Ecto neural progenitor cell (in vitro differentiated cells): ENCODE results near the gene TICRR.
"Not testable (repeated sequence)": the region's sequence is repeated elsewhere in the genome, so short reads cannot be mapped to it uniquely, and the experiment has no call there.

Experiments used
- DNase-seq: peaks from one replicate; pipeline ENCODE4 v3.0.0-alpha.2; 2018; ENCODE audit warnings: low spot score

TICRR gene

DNA sequence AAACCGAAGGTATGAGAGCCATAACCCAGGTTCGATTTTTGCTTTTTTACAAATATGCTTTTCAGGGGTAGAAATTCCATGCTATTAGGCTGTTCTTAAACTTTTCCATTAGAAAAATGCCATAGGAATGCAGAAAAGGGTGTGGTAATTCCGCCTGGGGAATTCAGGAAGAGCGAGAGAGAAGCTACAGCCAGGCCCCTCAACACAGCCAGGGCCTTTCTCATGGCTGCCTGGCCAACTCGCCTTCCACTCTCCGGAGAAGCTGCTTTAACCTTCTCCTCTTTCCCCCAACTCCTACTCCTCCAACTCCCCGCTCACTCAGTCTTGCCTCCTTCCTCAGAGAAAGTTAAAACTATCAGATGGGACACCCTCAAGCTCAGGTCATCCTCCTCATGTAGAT is 9.1 kb upstream of the TICRR start:
- DNase-seq: no peak

DNA sequence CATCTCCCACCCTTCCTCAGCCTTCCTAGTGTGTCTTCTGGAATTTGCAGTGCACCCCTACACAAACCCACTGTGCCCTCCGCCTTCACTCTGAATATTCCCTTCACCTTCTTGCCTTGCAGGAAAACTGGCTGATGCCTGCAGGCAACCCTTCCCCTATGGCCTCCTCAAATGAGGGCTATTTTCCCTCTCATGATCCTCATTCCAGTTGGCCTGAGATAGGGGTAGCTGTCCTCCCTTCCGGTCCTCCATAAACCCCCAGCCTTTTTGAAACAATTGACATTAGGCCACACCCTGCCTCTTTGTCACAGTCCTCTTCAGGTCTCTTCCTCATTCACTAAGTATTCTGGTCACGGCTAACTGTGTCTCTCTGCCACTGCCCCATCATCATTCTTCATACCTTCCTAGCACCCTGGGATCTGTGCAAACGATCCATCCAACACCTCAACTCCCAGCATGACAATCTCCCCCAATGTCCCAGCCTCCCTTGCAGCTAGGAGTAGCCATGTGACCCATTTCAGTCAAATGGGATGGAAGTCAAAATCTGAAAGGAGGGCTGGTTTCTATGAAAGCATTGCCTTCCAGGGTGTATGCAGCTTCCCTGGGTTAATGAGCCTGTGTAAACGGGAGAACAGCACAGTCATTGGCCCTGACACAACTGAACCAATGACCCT is 8.5 kb upstream of the TICRR start:
- no peak for DNase-seq

GRCh38 chr15:89569090-89569745 is 6.1 kb upstream of the TICRR start:
- no peak for DNase-seq

DNA sequence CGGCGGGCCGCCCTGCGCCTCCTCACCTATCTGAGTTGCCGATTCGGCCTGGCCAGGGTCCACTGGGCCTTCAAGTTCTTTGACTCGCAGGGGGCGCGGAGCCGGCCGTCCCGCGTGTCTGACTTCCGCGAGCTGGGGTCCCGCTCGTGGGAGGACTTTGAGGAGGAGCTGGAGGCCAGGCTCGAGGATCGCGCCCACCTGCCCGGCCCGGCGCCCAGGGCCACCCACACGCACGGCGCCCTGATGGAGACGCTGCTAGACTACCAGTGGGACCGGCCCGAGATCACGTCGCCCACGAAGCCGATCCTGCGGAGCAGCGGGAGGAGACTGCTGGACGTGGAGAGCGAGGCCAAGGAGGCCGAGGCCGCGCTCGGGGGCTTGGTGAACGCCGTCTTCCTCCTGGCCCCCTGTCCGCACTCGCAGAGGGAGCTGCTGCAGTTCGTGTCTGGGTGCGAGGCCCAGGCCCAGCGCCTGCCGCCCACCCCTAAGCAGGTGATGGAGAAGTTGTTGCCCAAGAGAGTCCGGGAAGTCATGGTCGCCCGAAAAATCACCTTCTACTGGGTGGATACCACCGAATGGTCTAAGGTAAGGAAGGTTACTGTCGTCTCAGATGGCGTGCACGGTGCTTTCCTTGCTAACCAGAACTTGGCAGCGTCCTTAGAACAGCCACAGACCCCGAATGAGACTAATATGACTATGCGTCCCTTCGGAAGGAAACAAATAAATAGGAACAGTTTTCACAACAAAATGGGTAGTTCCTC is 567 bp downstream of the TICRR start:
- no peak for DNase-seq

GRCh38 chr15:89576417-89576773 is 1.1 kb downstream of the TICRR start:
- DNase-seq: no peak

GRCh38 chr15:89577776-89578115 is 2.5 kb downstream of the TICRR start:
- no peak for DNase-seq

- no peak for DNase-seq
Observed at GRCh38 chr15:89578146-89578545, 2.9 kb downstream of the TICRR start.

DNA sequence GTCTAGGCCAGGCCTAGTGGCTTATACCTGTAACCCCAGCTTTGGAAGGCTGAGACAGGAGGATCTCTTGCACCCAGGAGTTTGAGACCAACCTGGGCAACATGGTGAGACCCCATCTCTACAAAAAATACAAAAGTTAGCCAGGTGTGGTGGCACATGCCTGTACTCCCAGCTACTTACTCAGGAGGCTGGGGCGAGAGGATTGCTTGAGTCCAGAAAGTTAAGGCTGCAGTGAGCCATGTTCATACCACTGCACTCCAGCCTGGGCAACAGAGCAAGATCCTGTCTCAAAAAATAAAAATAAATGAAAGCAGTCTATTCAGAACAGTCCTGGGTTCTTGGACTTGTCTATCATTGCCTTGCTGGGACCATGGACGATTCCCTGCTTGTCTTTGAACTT is 5.5 kb downstream of the TICRR start:
- not testable (repeated sequence) for DNase-seq

DNA sequence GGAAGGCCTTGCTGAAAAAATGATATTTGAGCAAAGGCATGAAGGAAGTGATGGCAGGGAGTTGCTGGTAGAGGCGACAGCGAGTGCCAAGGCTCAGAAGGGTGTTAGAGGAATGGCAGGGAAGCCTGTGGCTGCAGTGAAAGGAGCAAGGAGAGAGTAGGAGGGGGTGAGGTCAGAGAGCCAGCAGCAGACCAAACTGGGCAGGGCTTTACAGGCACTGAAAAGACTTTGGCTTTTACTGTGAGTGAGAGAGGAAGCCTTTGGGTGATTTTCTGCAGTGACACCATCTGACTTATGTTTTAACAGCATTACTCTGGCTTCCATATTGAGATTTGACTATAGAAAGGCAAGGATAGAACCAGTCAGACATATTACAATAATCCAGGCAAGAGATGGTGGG is 11.4 kb downstream of the TICRR start:
- no peak for DNase-seq

DNA sequence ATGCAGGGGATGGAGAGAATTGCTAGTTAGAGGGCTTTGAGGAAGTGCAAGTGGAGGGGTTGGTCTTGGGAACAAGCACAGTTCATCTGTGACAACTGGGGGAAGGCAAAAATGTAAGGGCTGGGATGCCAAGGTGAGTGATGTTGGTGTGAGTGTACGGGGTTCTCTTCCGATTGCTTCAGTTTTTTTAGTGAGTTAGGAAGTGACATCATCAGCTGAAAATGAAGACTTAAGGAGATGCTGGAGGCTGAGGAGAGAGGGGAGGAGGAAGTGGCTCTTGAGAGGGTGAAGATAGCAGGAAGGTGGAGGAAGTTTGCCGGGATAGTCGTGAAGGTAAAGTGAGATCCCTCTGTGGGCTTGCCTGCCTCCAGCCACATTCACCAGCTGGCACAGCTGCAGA is 12.7 kb downstream of the TICRR start:
- no peak for DNase-seq

GRCh38 chr15:89591834-89592233 is 16.6 kb downstream of the TICRR start:
- DNase-seq: no peak

DNA sequence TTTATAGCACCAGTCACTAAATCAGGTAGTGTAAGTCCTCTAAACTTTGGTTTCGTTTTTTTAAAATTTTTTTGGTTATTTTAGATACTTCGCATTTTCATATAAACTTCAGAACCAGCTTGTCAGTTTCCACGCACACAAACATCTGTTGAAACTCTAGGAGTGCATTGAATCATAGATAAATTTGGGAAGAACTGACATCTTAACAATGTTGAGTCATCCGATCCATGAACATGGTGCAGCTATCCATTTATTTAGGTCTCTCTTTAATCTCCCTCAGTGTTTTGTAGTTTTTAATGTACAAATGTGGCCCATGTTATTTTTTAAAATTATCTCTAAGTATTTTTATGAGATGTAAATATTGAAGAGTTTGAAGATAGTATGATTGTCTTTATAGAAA is 17.7 kb downstream of the TICRR start:
- no peak for DNase-seq

DNA sequence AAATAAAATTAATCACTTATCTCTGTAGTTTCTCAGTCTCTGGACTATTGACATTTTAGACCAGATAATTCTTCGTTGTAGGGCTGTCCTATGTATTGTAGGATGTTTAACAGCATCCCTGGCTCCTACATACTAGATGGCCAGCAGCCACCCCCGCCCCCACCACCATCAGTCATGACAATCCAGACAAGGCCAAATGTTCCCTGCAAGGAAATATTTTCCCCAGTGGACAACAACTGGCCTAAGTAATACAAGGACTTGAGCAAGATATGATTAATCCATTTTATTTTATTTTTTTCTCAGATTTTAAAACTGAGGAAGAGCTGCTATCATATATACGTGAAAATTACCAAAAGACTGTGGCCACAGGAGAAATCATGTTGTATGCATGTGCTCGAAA is 23.8 kb downstream of the TICRR start:
- DNase-seq: no peak

- DNase-seq: no peak
Observed at GRCh38 chr15:89611317-89611716, 36.0 kb downstream of the TICRR start.

GRCh38 chr15:89613031-89613430 is 37.8 kb downstream of the TICRR start:
- DNase-seq: no peak

GRCh38 chr15:89614164-89614563 is 38.9 kb downstream of the TICRR start:
- DNase-seq: no peak

DNA sequence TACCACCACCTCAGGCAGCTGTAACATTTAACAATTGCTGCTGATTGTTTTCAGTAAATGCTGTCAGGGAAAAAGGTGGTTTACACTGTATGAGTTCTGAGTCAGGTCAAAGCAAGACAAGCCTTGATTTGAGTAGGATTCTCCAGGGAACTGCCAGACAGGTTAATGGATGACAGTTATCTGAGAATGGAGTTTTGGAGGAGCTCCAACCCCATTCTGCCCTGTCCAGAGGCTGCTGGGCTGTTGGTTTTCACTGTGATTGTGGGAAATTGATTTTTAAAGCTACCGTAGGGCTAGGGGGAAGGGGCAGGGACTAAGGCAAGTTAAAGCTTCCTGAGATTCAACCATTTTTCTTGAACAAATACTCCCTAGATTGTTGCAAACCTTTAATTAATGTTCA is 39.9 kb downstream of the TICRR start:
- no peak for DNase-seq

GRCh38 chr15:89616228-89616627 is 41.0 kb downstream of the TICRR start:
- DNase-seq: no peak

DNA sequence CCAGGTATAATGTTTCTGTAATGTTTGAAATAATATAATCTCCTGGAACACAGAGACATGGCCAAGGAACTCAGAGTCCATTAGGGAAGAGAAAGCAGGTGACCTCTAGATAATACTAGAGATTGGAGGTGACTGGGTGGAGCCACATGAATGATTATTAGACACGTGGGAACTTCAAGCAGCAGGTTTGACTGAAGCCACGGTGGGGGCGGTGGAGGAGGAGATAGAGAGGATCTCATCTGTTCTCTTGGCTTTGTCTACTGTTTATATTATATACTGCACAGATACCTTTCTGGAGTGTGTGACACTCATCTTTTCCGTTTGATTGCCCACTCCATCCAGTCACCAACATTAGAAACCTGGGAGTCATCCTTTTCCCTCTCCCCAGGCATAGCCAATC is 46.3 kb downstream of the TICRR start:
- DNase-seq: no peak

DNA sequence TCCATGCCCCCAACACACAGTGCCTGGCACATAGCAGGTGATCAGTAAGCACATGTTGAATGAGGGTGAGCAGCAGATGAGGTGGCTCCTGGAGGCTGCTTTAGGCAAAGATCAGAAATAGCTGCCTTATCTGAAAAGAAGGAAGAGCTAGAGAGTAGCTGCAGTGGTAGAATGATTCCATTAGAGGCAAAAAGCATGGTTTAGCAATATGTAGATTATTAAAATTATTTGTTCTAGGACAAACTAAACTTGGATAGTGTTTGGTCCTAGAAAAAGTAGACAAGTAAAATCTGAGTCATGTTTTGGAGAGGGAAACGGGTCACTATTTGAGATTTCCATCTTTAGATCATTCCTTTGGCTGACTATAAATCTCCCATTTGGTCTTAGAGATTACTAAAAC is 47.9 kb downstream of the TICRR start:
- DNase-seq: no peak

GRCh38 chr15:89625716-89626115 is 50.4 kb downstream of the TICRR start:
- DNase-seq: no peak

- DNase-seq: no peak
Observed at GRCh38 chr15:89627256-89627970, 52.1 kb downstream of the TICRR start.

GRCh38 chr15:89628301-89628700 is 53.0 kb downstream of the TICRR start:
- no peak for DNase-seq
